A549 (cell line): Measurements from ENCODE around the gene ENTHD1. TPM values are rescaled to one million over a fixed set of nuclear protein-coding genes. Genes with fewer than 3 reads are reported as not detected.

ENCODE experiments used
- ATAC-seq, 2 experiments: fragments of 200-7000 bp in 1 of 2; fragments of >200 bp in 1 of 2; cut with Nextera tagmentation in 1 of 2; cut with Tn5 transposase in 1 of 2; 3 replicates each; pipeline versions ENCODE4 v1.8.0 to v1.9.1; 2018 to 2020; ENCODE audit warnings: mild to moderate bottlenecking in 1 of 2, moderate library complexity in 1 of 2
- CTCF ChIA-PET: fragments of 300-600 bp; sonication (Branson Sonifier 250); formaldehyde crosslinking; extraction: SDS; loops from one replicate; lab custom pipeline; 2021; ENCODE audit warnings: antibody characterized with exemption, inconsistent platforms; lab: Yijun Ruan, JAX
- POLR2A ChIA-PET: fragments of 350-600 bp; formaldehyde crosslinking; extraction: SDS; loops from one replicate; lab custom pipeline; 2021; ENCODE audit warnings: antibody characterized with exemption, inconsistent platforms; lab: Yijun Ruan, JAX
- DNase-seq, 2 experiments: peaks; one replicate each; pipeline versions ENCODE4 v3.0.0 to v3.0.0-alpha.2; 2011 to 2016; ENCODE audit warnings: low read depth in 1 of 2, low spot score in 1 of 2
- FAIRE-seq: peaks from 2 replicates; lab custom pipeline; 2011; peaks lifted over from hg19 to GRCh38; lab: Jason Lieb, UNC
- H3K27ac ChIP-seq, 2 experiments: fragments of >200 bp; sonication (Bioruptor Twin); formaldehyde crosslinking; 3 replicates each; pipeline ENCODE4 v1.5.1; 2016 to 2017
- H3K4me1 ChIP-seq: fragments of >200 bp; sonication (Bioruptor Twin); formaldehyde crosslinking; 3 replicates; pipeline ENCODE4 v1.6.1; 2016
- H3K4me2 ChIP-seq: fragments of >200 bp; sonication (Bioruptor Twin); formaldehyde crosslinking; 3 replicates; pipeline ENCODE4 v1.6.1; 2016
- H3K4me3 ChIP-seq: fragments of >200 bp; sonication (Bioruptor Twin); formaldehyde crosslinking; 3 replicates; pipeline ENCODE4 v1.5.1; 2016
- H3K9me3 ChIP-seq: fragments of >200 bp; sonication (Bioruptor Twin); formaldehyde crosslinking; 3 replicates; pipeline ENCODE4 v1.6.1; 2016
- ATOH8 ChIP-seq: fragments of 250-450 bp; sonication (Bioruptor Pico); IDR thresholded peaks from 2 replicates; pipeline ENCODE4 v1.5.0; 2020; ENCODE audit warnings: low read depth, mild to moderate bottlenecking, moderate library complexity
- BHLHE40 ChIP-seq: IDR thresholded peaks from 2 replicates; pipeline ENCODE4 v1.6.1; 2012; ENCODE audit warnings: low read depth, low read length, inconsistent platforms
- CTCF ChIP-seq: fragments of >200 bp; sonication (Bioruptor Twin); formaldehyde crosslinking; IDR thresholded peaks from 3 replicates; pipeline ENCODE4 v1.5.1; 2016
- EHMT2 ChIP-seq: fragments of 200-600 bp; sonication (generic); IDR thresholded peaks from 2 replicates; pipeline ENCODE4 v1.6.1; 2016; ENCODE audit warnings: antibody characterized with exemption, low read depth, mild to moderate bottlenecking, moderate library complexity
- ESRRA ChIP-seq: fragments of 150-350 bp; IDR thresholded peaks from 2 replicates; pipeline ENCODE4 v1.6.1; 2014; ENCODE audit warnings: mild to moderate bottlenecking, low read length, borderline replicate concordance
- FOSB ChIP-seq: fragments of 250-450 bp; sonication (Bioruptor Pico); IDR thresholded peaks from 2 replicates; pipeline ENCODE4 v1.5.0; 2020; ENCODE audit warnings: mild to moderate bottlenecking, moderate library complexity
- HES2 ChIP-seq: fragments of >200 bp; sonication (Bioruptor Twin); formaldehyde crosslinking; IDR thresholded peaks from 2 replicates; pipeline ENCODE4 v1.6.1; 2016
- HMGXB4 ChIP-seq: fragments of 250-450 bp; sonication (Bioruptor Pico); IDR thresholded peaks from 2 replicates; pipeline ENCODE4 v1.5.0; 2021; ENCODE audit warnings: mild to moderate bottlenecking, moderate library complexity, borderline replicate concordance
- JUN ChIP-seq, 2 experiments: fragments of >200 bp; sonication (Bioruptor Twin); formaldehyde crosslinking; IDR thresholded peaks; 2 replicates in 1 of 2; 3 replicates in 1 of 2; pipeline ENCODE4 v1.6.1; 2016 to 2017
- KDM1A ChIP-seq: fragments of 200-600 bp; sonication (generic); IDR thresholded peaks from 2 replicates; pipeline ENCODE4 v1.6.1; 2016; ENCODE audit warnings: low read depth, mild to moderate bottlenecking
- KDM5A ChIP-seq: fragments of 200-600 bp; sonication (generic); IDR thresholded peaks from 2 replicates; pipeline ENCODE4 v1.6.1; 2016; ENCODE audit warnings: antibody characterized with exemption, mild to moderate bottlenecking
- MAFK ChIP-seq: fragments of 450-650 bp; IDR thresholded peaks from 2 replicates; pipeline ENCODE4 v1.6.1; 2014; ENCODE audit not compliant: partially characterized antibody
- MAX ChIP-seq: IDR thresholded peaks from 2 replicates; pipeline ENCODE4 v1.6.1; 2012
- MAZ ChIP-seq: fragments of 150-350 bp; IDR thresholded peaks from 2 replicates; pipeline ENCODE4 v1.6.1; 2014; ENCODE audit warnings: antibody characterized with exemption, low read depth, low read length, borderline replicate concordance
- NFE2L2 ChIP-seq: fragments of 150-350 bp; conservative IDR thresholded peaks from 2 replicates; pipeline ENCODE4 v1.6.1; 2014; ENCODE audit warnings: low read length
- RAD21 ChIP-seq, 2 experiments: fragments of >200 bp in 1 of 2; sonication (Bioruptor Twin) in 1 of 2; formaldehyde crosslinking in 1 of 2; IDR thresholded peaks in 1 of 2; conservative IDR thresholded peaks in 1 of 2; 2 replicates in 1 of 2; 3 replicates in 1 of 2; pipeline ENCODE4 v1.6.1; 2012 to 2018; ENCODE audit warnings: inconsistent platforms in 1 of 2
- SMC3 ChIP-seq: fragments of >200 bp; sonication (Bioruptor Twin); formaldehyde crosslinking; IDR thresholded peaks from 3 replicates; pipeline ENCODE4 v1.6.1; 2018; ENCODE audit warnings: inconsistent platforms
- TP53 ChIP-seq: fragments of 250-450 bp; sonication (Bioruptor Pico); IDR thresholded peaks from 2 replicates; pipeline ENCODE4 v1.5.0; 2021; ENCODE audit warnings: mild to moderate bottlenecking, moderate library complexity
- ZC3H11A ChIP-seq: fragments of 450-650 bp; IDR thresholded peaks from 2 replicates; pipeline ENCODE4 v1.6.1; 2014; ENCODE audit warnings: antibody characterized with exemption, mild to moderate bottlenecking
- WGBS: methylation state at CpG from one replicate; pipeline ENCODE4 v1.1.6; 2017; ENCODE audit errors: missing lambda C conversion rate; 5-methylcytosine and 5-hydroxymethylcytosine counted together
- polyA plus RNA-seq, 4 experiments: library from polyadenylated mRNA; depleted of rRNA in 3 of 4; stranded (reverse); fragments of >200 nt; fragmentation: RNase III in 1 of 4; extraction: RNeasy Plus Mini Kit Qiagen cat#74134 plus additional on column Dnase treatment in 1 of 4; gene quantifications; 2 replicates in 3 of 4; 3 replicates in 1 of 4; pipeline ENCODE4 v1.2.3, GENCODE V29; 2011 to 2017

Gene ENTHD1
- polyA plus RNA-seq, 2 of the 4 experiments (the other 2 are of a cell fraction), result not detected

GRCh38 chr22:39914584-39914983, 21.0 kb upstream of the ENTHD1 start (continued):
- no peak for TF ChIP-seq JUN (IDR thresholded peaks at IDR 0.05)
- no peak for TF ChIP-seq HES2
- no peak for TF ChIP-seq KDM5A
- TF ChIP-seq ZC3H11A, result no peak
- TF ChIP-seq ESRRA, result no peak
- TF ChIP-seq RAD21 (conservative IDR thresholded peaks at IDR 0.05 in 1 of 2, IDR thresholded peaks at IDR 0.05 in 1 of 2), result no peak
- TF ChIP-seq MAZ, result no peak
- TF ChIP-seq SMC3, result no peak

GRCh38 chr22:39913886-39914285, 20.3 kb upstream of the ENTHD1 start:
- FAIRE-seq, result no peak
- H3K4me3 ChIP-seq, result no peak overlapping the region

GRCh38 chr22:39913321-39913720, 19.8 kb upstream of the ENTHD1 start:
- Histone ChIP-seq H3K4me1 (no peaks in the 10 kb centered on the region), H3K9me3 (no peaks in the 10 kb centered on the region), H3K4me3 (no peak overlapping the region), H3K4me2 (no peak overlapping the region), H3K27ac (no peak overlapping the region)
- no peak for FAIRE-seq
- ATAC-seq, result no peak
- TF ChIP-seq CTCF, result no peak
- TF ChIP-seq HMGXB4 (CRISPR knock-in tag), result no peak
- no peak for TF ChIP-seq NFE2L2
- peak; percentile 8 for TF ChIP-seq MAFK
- CTCF ChIA-PET, result no interaction called here
- POLR2A ChIA-PET, result no interaction called here
- DNase-seq, result no peak
- WGBS, result 13% methylated on average over 5 of the region's 5 CpGs

More at GRCh38 chr22:39913886-39914285, 20.3 kb upstream of the ENTHD1 start:
- CTCF ChIA-PET, result no interaction called here
- DNase-seq (no peak), ATAC-seq (no peak)
- Histone ChIP-seq H3K4me1 (no peaks in the 10 kb centered on the region), H3K4me2 (no peak overlapping the region), H3K9me3 (no peaks in the 10 kb centered on the region), H3K27ac (no peak overlapping the region)
- WGBS, result 11% methylated on average over 2 of the region's 2 CpGs
- no peak for TF ChIP-seq BHLHE40
- no peak for TF ChIP-seq MAX
- no peak for TF ChIP-seq KDM1A
- TF ChIP-seq TP53, result no peak
- TF ChIP-seq EHMT2, result no peak
- no peak for TF ChIP-seq ATOH8 (CRISPR knock-in tag)
- no peak for TF ChIP-seq FOSB
- no peak for TF ChIP-seq HMGXB4 (CRISPR knock-in tag)
- POLR2A ChIA-PET, result no interaction called here
